Caco-2 (cell line): ENCODE results near the gene LRRIQ1. TPM values are rescaled to one million over a fixed set of nuclear protein-coding genes. Genes with fewer than 3 reads are reported as not detected.

Source experiments
- BruUV-seq: library from RNA; stranded (reverse); fragments of 400-500 nt; replicated peaks from 2 replicates; lab custom pipeline; 2021; lab: Mats Ljungman, UMichigan
- CTCF ChIA-PET: fragments of 300-600 bp; sonication (Branson Sonifier 250); formaldehyde crosslinking; loops from one replicate; lab custom pipeline; 2022; ENCODE audit warnings: antibody characterized with exemption; lab: Charles Lee
- POLR2A ChIA-PET: fragments of 300-600 bp; sonication (Branson Sonifier 250); formaldehyde crosslinking; loops from one replicate; lab custom pipeline; 2022; ENCODE audit warnings: antibody characterized with exemption; lab: Charles Lee
- DNase-seq, 2 experiments: peaks; one replicate each; pipeline versions ENCODE4 v3.0.0 to v3.0.0-alpha.2; 2020 to 2022
- H3K27me3 ChIP-seq: replicated peaks from 2 replicates; pipeline ENCODE4 v1.6.0; 2011; ENCODE audit warnings: low read length; ENCODE audit not compliant: control insufficient read depth, insufficient read depth
- H3K36me3 ChIP-seq: 2 replicates; pipeline ENCODE4 v1.5.1; 2011; ENCODE audit warnings: low read length; ENCODE audit not compliant: control insufficient read depth, insufficient read depth
- H3K4me1 ChIP-seq: fragments of 250-450 bp; sonication (Bioruptor Pico); 2 replicates; pipeline ENCODE4 v1.5.1; 2020; ENCODE audit warnings: mild to moderate bottlenecking
- H3K4me3 ChIP-seq: 2 replicates; pipeline ENCODE4 v1.5.1; 2011; ENCODE audit warnings: low read depth, mild to moderate bottlenecking, control low read depth, low read length
- H3K9me3 ChIP-seq: fragments of 250-450 bp; sonication (Bioruptor Pico); 2 replicates; pipeline ENCODE4 v1.5.1; 2020; ENCODE audit warnings: mild to moderate bottlenecking, moderate library complexity
- H3K27ac Mint-ChIP-seq: one replicate; pipeline ENCODE4 v1.8.0; 2022; ENCODE audit warnings: mixed read lengths; ENCODE audit not compliant: unreplicated experiment
- H3K27me3 Mint-ChIP-seq: one replicate; pipeline ENCODE4 v1.8.0; 2022; ENCODE audit warnings: mixed read lengths; ENCODE audit not compliant: insufficient read depth, unreplicated experiment
- H3K36me3 Mint-ChIP-seq: one replicate; pipeline ENCODE4 v1.8.0; 2022; ENCODE audit warnings: mild to moderate bottlenecking, mixed read lengths; ENCODE audit not compliant: insufficient read depth, unreplicated experiment
- H3K4me1 Mint-ChIP-seq: one replicate; pipeline ENCODE4 v1.8.0; 2022; ENCODE audit warnings: low read depth, mixed read lengths; ENCODE audit not compliant: unreplicated experiment
- H3K4me3 Mint-ChIP-seq: one replicate; pipeline ENCODE4 v1.8.0; 2022; ENCODE audit warnings: mild to moderate bottlenecking, moderate library complexity, mixed read lengths; ENCODE audit not compliant: unreplicated experiment
- H3K9me3 Mint-ChIP-seq: one replicate; pipeline ENCODE4 v1.8.0; 2022; ENCODE audit warnings: mixed read lengths; ENCODE audit not compliant: unreplicated experiment
- CTCF ChIP-seq, 2 experiments: fragments of 200-600 bp in 1 of 2; IDR thresholded peaks; 1 replicate in 1 of 2; 2 replicates in 1 of 2; pipeline versions ENCODE4 v1.5.1 to v1.8.0; 2011 to 2022; ENCODE audit warnings: antibody characterized with exemption in 1 of 2, control low read depth in 1 of 2, inconsistent platforms in 1 of 2, low read depth in 1 of 2, low read length in 1 of 2, mild to moderate bottlenecking in 1 of 2, moderate library complexity in 1 of 2; ENCODE audit not compliant: insufficient read depth in 1 of 2, severe bottlenecking in 1 of 2, unreplicated experiment in 1 of 2
- intact Hi-C: fragments of 100-400 bp; cut with micrococcal nuclease; formaldehyde crosslinking; loops from one replicate; pipeline ENCODE4 v1.10.0; 2022; ENCODE audit not compliant: unreplicated experiment
- total RNA-seq: library from RNA; stranded (reverse); gene quantifications from 2 replicates; pipeline ENCODE4 v1.2.3, GENCODE V29; 2022

Gene LRRIQ1
- total RNA-seq, 1 experiment from 2014 or later = not detected

- ChIA-PET CTCF (no interaction called here), POLR2A (no interaction called here)
- no peaks in the 10 kb centered on the region for H3K9me3 Mint-ChIP-seq
- DNase-seq = no peak
- no peaks in the 10 kb centered on the region for H3K27me3 Mint-ChIP-seq
- Histone ChIP-seq H3K4me1 (no peaks in the 10 kb centered on the region), H3K36me3 (no peaks in the 10 kb centered on the region), H3K4me3 (no peak overlapping the region), H3K9me3 (no peaks in the 10 kb centered on the region), H3K27me3 (no peaks in the 10 kb centered on the region)
- BruUV-seq = no TSS peak
- H3K27ac Mint-ChIP-seq = no peak overlapping the region
- intact Hi-C loops = no loop called here
- no peak overlapping the region for H3K4me3 Mint-ChIP-seq
- no peak for TF ChIP-seq CTCF (IDR thresholded peaks at IDR 0.05; ENCODE audit: insufficient read depth in 1 of 2, low read depth in 1 of 2, low read length in 1 of 2, severe bottlenecking in 1 of 2, unreplicated experiment in 1 of 2)
- H3K4me1 Mint-ChIP-seq = no peaks in the 10 kb centered on the region
- H3K36me3 Mint-ChIP-seq = no peaks in the 10 kb centered on the region
These were observed 48.9 kb downstream of the LRRIQ1 start for GRCh38 chr12:85085066-85085465.

- Mint-ChIP-seq H3K27ac (no peak overlapping the region), H3K4me3 (no peak overlapping the region), H3K27me3 (no peaks in the 10 kb centered on the region), H3K36me3 (no peaks in the 10 kb centered on the region), H3K4me1 (no peaks in the 10 kb centered on the region), H3K9me3 (no peaks in the 10 kb centered on the region)
- H3K4me3 ChIP-seq = no peak overlapping the region
- no peak for DNase-seq
- TF ChIP-seq CTCF (IDR thresholded peaks at IDR 0.05; ENCODE audit: insufficient read depth in 1 of 2, low read depth in 1 of 2, low read length in 1 of 2, severe bottlenecking in 1 of 2, unreplicated experiment in 1 of 2) = no peak
- H3K36me3 ChIP-seq = no peaks in the 10 kb centered on the region
- ChIA-PET CTCF (no interaction called here), POLR2A (no interaction called here)
- H3K9me3 ChIP-seq = no peaks in the 10 kb centered on the region
- no TSS peak for BruUV-seq
- H3K27me3 ChIP-seq = no peaks in the 10 kb centered on the region
- intact Hi-C loops = no loop called here
- no peaks in the 10 kb centered on the region for H3K4me1 ChIP-seq
These were observed 53.6 kb downstream of the LRRIQ1 start for GRCh38 chr12:85089792-85090191.

- no peaks in the 10 kb centered on the region for H3K9me3 ChIP-seq
- CTCF ChIA-PET = no interaction called here
- H3K4me3 ChIP-seq = no peak overlapping the region
- POLR2A ChIA-PET = no interaction called here
- no peaks in the 10 kb centered on the region for H3K36me3 ChIP-seq
- no peaks in the 10 kb centered on the region for H3K27me3 ChIP-seq
- H3K4me1 ChIP-seq = no peaks in the 10 kb centered on the region
- Mint-ChIP-seq H3K27ac (no peak overlapping the region), H3K4me1 (no peaks in the 10 kb centered on the region), H3K4me3 (no peak overlapping the region), H3K36me3 (no peaks in the 10 kb centered on the region), H3K27me3 (no peaks in the 10 kb centered on the region), H3K9me3 (no peaks in the 10 kb centered on the region)
- TF ChIP-seq CTCF (IDR thresholded peaks at IDR 0.05; ENCODE audit: insufficient read depth in 1 of 2, low read depth in 1 of 2, low read length in 1 of 2, severe bottlenecking in 1 of 2, unreplicated experiment in 1 of 2) = no peak
- BruUV-seq = no TSS peak
- intact Hi-C loops = no loop called here
- no peak for DNase-seq
These were observed 56.7 kb downstream of the LRRIQ1 start for GRCh38 chr12:85092814-85093370.
